Ishikawa (cell line): ENCODE results near the gene GRPEL2.

Experiments
- CEBPB ChIP-seq: IDR thresholded peaks from 2 replicates; pipeline ENCODE4 v1.6.1; 2012
- CREB1 ChIP-seq: IDR thresholded peaks from 2 replicates; pipeline ENCODE4 v1.6.1; 2012; ENCODE audit warnings: low read depth
- EGR1 ChIP-seq: IDR thresholded peaks from 2 replicates; pipeline ENCODE4 v1.6.1; 2012
- EP300 ChIP-seq: IDR thresholded peaks from 2 replicates; pipeline ENCODE4 v1.6.1; 2012; ENCODE audit warnings: borderline replicate concordance
- FOXM1 ChIP-seq: IDR thresholded peaks from 2 replicates; pipeline ENCODE4 v1.6.1; 2012; ENCODE audit warnings: low read depth, borderline replicate concordance
- MAX ChIP-seq: IDR thresholded peaks from 2 replicates; pipeline ENCODE4 v1.6.1; 2012
- NFIC ChIP-seq: IDR thresholded peaks from 2 replicates; pipeline ENCODE4 v1.6.1; 2012
- RAD21 ChIP-seq: IDR thresholded peaks from 2 replicates; pipeline ENCODE4 v1.6.1; 2012; ENCODE audit warnings: low read depth
- TAF1 ChIP-seq: IDR thresholded peaks from 2 replicates; pipeline ENCODE4 v1.6.1; 2012; ENCODE audit warnings: low read depth, mild to moderate bottlenecking
- TCF12 ChIP-seq: IDR thresholded peaks from 2 replicates; pipeline ENCODE4 v1.6.1; 2012; ENCODE audit warnings: low read depth
- TEAD4 ChIP-seq: IDR thresholded peaks from 2 replicates; pipeline ENCODE4 v1.6.1; 2012
- YY1 ChIP-seq: IDR thresholded peaks from 2 replicates; pipeline ENCODE4 v1.6.1; 2012; ENCODE audit warnings: low read depth
- ZBTB7A ChIP-seq: IDR thresholded peaks from 2 replicates; pipeline ENCODE4 v1.6.1; 2012; ENCODE audit warnings: low read depth
- TF ChIP-seq, protein P1 (sequence below): IDR thresholded peaks from 2 replicates; pipeline ENCODE4 v1.6.1; 2012
- TF ChIP-seq, protein P2 (sequence below): IDR thresholded peaks from 2 replicates; pipeline ENCODE4 v1.6.1; 2012; ENCODE audit warnings: low read depth, mild to moderate bottlenecking

The GRPEL2 gene

DNA sequence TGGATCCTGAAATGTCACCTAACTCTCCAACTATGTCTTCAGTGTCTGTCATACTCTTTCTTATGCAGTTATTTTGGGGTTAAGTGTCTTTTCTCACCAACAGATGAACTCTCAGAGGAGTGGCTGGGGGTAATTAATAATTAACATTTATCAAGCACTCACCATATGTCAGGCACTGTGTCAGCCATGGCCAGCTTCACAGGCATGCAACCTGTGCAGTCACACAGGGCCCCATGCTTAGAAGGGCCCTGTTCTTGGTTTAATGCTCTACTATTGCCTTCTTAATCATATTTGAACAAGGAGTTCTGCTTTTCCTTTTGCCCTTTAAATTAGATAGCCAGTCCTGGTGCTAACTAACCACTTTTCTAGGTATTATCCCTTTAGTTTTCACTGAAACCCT lies 3.4 kb upstream of the GRPEL2 start:
- TF ChIP-seq MAX (no peak), TEAD4 (no peak)
- TF ChIP-seq, protein P1, sequence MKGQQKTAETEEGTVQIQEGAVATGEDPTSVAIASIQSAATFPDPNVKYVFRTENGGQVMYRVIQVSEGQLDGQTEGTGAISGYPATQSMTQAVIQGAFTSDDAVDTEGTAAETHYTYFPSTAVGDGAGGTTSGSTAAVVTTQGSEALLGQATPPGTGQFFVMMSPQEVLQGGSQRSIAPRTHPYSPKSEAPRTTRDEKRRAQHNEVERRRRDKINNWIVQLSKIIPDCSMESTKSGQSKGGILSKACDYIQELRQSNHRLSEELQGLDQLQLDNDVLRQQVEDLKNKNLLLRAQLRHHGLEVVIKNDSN, result no peak

DNA sequence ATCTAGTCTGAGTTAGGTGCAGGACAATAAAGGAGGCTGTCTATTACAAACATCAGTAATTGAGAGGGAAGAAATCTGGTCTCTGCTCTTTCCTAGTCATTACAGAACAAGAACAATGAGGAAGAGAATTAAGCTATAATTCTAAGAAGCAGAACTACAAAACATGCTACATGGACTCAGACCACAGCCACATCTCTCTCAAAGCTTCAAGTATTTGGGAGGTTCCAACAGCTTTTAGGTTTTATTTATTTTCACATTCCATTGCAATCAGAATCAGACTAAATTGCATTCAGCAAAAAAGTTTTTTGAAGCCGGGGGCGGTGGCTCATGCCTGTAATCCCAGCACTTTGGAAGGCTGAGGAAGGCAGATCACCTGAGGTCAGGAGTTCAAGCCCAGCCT lies 1.1 kb upstream of the GRPEL2 start:
- no peak for TF ChIP-seq EP300
- TF ChIP-seq ZBTB7A, result no peak
- TF ChIP-seq YY1, result no peak
- no peak for TF ChIP-seq EGR1
- no peak for TF ChIP-seq TAF1
- no peak for TF ChIP-seq FOXM1
- TF ChIP-seq NFIC, result no peak
- TF ChIP-seq, protein P2, sequence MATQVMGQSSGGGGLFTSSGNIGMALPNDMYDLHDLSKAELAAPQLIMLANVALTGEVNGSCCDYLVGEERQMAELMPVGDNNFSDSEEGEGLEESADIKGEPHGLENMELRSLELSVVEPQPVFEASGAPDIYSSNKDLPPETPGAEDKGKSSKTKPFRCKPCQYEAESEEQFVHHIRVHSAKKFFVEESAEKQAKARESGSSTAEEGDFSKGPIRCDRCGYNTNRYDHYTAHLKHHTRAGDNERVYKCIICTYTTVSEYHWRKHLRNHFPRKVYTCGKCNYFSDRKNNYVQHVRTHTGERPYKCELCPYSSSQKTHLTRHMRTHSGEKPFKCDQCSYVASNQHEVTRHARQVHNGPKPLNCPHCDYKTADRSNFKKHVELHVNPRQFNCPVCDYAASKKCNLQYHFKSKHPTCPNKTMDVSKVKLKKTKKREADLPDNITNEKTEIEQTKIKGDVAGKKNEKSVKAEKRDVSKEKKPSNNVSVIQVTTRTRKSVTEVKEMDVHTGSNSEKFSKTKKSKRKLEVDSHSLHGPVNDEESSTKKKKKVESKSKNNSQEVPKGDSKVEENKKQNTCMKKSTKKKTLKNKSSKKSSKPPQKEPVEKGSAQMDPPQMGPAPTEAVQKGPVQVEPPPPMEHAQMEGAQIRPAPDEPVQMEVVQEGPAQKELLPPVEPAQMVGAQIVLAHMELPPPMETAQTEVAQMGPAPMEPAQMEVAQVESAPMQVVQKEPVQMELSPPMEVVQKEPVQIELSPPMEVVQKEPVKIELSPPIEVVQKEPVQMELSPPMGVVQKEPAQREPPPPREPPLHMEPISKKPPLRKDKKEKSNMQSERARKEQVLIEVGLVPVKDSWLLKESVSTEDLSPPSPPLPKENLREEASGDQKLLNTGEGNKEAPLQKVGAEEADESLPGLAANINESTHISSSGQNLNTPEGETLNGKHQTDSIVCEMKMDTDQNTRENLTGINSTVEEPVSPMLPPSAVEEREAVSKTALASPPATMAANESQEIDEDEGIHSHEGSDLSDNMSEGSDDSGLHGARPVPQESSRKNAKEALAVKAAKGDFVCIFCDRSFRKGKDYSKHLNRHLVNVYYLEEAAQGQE, result no peak
- no peak for TF ChIP-seq TEAD4
- no peak for TF ChIP-seq MAX
- no peak for TF ChIP-seq CEBPB
- no peak for TF ChIP-seq CREB1

DNA sequence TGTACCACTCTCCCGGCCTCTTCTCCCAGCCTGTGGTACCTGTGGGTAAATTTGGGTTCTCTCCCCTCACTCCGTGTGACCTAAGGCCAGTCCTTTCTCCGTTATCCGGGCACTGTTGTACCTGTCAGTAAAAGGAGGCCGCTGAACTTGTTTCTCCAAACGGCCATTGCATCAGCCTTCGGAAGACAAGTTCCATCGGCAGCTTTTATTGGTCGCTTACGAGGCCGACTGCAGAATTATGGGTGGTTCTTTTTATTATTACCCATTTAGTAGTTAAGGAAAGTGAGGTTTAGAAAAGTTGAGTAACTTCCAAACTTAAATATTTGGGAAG lies 558 bp downstream of the GRPEL2 start:
- TF ChIP-seq, protein P2, result no peak
- TF ChIP-seq NFIC (no peak), CEBPB (no peak)
- TF ChIP-seq, protein P1, result no peak

DNA sequence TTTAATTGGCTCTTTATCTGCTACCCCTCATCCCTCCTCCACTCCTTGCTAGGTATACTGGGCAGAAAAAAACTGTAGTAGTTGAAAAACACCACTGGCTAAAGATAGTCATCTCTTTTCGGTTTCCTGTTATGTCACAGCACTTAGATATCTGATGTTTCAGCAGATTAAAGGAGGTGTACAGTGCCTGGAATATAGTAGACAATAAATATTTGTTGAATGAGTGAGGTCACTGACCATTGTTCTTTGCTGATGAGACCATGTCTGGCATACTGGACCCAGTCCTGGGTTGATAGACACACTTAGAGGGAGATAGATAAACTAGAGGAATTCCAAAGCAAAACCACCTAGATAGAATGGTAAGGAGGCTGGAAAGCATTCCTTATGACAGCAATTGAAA lies 3.2 kb downstream of the GRPEL2 start:
- TF ChIP-seq RAD21 (no peak), YY1 (no peak), ZBTB7A (no peak), FOXM1 (no peak), NFIC (no peak), TEAD4 (no peak), CEBPB (no peak), EGR1 (no peak), TAF1 (no peak), TCF12 (no peak), MAX (no peak), CREB1 (no peak), EP300 (no peak)
- TF ChIP-seq, protein P2, result no peak
- TF ChIP-seq, protein P1, result no peak

- TF ChIP-seq TEAD4, result no peak
- TF ChIP-seq NFIC, result no peak
- TF ChIP-seq YY1, result no peak
- TF ChIP-seq ZBTB7A, result no peak
- TF ChIP-seq TAF1, result no peak
- TF ChIP-seq EGR1, result no peak
- TF ChIP-seq EP300, result no peak
These were observed 4.1 kb downstream of the GRPEL2 start for GRCh38 chr5:149349382-149349781.
